NCI-H1694 treated with DMSO at 0.1 percent for 48 hours (cell line): ENCODE data around the gene EFR3B.

Experiments
- DNase-seq: peaks from one replicate; lab custom pipeline; 2025; lab: John Stamatoyannopoulos, UW

Gene EFR3B

DNA sequence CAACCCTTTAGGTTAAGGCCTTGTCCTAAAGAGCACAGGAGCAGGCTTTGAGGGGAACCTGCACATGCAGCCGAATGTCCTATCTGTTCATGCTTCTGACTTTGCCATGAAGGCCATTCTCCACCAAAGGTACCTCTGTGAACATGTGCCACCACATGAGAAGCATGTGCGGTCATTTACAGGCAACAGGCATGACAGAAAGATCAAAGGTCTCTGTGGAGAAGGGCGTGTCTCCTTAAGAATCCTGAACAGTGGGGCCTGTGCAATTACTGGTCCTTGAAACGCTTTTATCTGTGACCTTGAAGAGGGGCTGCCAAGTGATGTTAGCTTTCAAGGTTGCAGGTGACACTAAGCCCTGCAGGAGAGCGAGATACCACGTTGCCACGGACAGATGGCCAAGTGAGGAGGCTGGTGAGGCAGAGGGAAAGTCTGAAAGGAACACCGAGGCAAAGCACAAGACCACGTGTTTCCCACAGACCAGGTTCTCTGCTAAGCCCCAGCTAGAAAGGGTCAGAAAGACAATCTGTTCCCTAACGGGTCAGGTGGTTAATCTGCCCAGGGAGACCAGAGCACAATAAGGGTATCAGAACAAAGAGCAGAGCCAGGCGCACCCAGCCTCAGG lies 146.0 kb downstream of the EFR3B start:
- DNase-seq = no peak

DNA sequence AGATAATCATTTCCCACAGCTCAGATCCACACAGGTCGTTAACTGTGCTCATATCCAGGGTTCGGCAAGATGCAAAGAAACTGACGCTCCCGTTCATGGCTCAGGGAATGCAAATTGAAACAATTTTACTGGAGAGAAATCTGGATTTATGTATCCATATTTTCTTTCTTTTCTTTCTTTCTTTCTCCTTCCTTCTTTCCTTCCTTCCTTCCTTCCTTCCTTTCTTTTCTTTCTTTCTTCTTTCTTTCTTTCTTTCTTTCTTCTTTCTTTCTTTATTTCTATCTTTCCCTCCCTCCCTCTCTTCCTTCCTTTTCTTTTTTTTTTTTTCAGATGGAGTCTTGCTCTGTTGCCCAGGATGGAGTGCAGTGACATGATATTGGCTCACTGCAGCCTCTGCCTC lies 146.5 kb downstream of the EFR3B start:
- DNase-seq = no peak

DNA sequence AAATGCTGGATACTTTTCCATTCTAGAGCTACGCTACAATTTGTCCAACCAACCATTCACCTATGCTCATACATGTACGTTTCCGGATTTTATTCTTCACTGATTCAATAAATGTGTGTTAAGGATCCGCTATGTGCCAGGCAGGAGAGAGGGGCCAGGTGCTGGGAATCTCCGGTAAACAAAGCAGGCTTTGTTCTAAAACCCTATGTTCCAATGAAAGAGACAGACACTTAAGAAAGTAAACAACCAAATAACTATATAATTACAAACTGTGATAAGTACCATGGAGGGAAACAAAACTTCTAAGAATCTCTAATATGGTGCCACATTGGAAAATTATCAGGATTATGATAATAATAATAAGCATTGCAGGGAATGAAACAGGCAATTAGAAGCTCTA lies 148.7 kb downstream of the EFR3B start:
- DNase-seq = no peak

DNA sequence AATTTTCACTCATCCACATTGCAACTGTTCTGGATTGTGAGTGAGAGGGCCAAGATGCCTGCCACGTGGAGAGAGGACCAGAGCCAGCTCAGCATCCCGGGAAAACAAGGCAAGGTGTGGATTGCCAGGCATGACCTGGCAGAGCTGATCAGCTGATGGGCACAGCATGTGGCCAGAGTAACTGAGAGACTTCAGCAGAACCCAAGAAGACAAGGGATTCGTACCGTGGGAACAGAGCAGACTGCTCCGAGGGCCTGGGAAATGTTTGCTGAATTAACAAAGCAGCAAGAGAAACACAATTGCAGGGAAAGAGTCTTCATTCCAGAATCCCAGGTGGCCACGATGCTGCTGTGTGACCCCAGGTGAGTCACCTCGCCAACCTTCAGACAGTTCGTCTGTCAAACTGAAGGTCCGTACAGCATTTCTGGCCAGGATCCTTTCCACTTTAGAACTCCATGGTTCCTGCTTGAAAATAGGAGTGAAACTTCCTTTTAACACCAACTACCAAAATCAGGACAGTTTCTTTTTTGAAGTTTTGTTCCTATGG lies 152.8 kb downstream of the EFR3B start:
- no peak for DNase-seq

DNA sequence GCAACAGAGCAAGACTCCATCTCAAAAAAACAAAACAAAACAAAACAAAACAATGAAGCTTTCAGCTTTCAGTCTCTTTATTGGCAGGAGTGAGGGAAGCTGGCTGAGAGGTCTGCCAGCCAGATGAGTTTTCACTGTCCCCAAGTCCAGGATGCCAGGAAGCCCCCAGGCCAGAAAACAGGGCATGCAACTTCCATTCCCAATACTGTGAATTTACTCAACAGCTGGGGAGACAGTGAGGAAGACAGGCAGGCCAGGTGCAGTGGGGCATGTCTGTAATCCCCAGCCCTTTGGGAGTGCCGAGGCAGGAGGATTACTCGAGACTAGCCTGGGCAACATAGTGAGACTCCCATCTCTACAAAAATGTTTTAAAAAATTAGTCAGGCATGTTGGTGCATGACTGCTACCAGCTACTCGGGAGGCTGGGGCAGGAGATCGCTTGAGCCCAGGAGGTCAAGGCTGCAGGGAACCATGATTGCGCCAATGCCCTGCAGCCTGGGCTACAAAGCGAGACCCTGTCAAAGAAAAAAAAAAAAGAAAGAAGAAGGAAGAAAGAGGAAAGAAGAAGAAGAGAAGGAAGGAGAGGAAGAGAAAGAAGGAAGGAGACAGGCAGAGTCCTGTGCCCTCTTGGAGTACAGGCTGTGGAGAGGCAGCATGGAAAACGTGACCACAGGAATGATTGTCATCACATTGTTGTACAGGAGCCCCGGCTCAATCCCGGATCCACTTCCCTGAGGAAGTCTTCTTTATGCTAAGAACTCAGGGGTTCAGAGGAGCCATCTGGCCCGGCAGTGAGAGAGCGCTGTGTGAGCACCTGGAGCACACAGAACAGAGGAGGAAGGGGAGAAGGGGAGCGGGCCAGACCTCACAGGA lies 155.7 kb downstream of the EFR3B start:
- no peak for DNase-seq

DNA sequence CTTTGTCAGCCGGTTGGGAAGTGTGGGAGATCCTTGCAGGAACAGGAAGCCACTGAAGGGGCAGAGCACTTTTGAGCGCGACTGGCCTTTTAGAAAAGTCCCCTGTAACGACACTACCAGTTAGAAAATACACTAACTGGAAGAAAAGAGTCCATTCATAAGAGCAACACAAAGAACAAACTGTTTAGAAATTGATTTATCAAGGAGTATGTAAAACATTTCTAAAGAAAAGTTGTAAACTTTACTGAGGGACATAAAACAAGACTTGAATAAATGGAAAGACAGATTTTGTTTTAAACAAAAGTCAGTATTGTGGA lies 156.3 kb downstream of the EFR3B start:
- no peak for DNase-seq

DNA sequence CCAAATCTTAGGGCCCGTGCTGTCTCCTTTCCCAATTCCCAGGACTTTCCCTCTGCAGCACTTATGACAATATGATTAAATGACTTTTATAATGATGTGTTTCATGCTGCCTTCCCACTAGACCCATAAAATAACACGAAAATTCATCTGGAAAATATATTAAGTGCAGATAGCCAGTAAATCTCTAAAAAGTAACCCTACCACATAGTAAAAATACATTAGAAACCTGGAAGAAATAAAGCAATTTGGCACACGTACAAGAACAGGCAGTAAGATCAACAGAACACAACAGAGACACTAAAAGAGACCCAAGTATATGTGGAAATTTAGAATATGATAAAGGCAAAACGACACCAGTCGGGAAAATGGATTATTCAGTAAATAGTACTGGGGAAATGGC lies 156.7 kb downstream of the EFR3B start:
- DNase-seq = no peak

DNA sequence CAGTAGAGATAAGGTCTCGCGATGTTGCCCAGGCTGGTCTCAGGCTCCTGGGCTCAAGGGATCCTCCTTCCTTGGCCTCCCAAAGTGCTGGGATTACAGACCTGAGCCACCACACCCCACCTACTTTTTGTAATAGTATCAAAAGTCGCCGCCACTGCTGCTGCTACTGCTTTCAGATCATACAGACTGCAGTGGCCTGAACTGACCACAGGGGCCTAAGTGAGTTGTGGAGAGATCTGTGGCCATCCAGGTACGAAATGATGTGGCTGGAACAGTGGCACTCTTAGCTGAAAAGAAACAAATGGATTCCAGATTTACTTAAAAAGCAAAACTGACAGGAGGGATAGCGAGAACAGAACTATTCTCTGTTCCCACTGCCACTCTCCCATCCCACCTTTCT lies 159.4 kb downstream of the EFR3B start:
- DNase-seq = no peak

DNA sequence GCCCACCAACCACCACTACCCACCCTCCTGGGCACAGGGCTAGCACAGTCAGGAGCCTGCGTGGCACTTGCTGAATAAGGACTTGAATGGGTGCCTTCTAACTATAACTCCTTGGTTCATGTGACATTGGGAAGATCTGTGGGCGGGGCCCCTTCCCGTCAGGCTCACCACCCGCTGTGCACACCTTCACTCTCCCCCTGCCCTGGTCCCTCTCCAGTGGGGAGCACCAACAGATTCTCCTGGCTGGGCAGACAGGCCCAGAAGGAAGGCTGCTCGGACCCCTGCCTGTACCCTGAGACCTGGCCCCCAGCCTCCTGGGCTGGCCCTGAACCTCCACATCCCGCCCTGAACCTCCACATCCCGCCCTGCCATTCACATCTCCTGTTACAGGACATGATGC lies 159.9 kb downstream of the EFR3B start:
- DNase-seq = no peak

DNA sequence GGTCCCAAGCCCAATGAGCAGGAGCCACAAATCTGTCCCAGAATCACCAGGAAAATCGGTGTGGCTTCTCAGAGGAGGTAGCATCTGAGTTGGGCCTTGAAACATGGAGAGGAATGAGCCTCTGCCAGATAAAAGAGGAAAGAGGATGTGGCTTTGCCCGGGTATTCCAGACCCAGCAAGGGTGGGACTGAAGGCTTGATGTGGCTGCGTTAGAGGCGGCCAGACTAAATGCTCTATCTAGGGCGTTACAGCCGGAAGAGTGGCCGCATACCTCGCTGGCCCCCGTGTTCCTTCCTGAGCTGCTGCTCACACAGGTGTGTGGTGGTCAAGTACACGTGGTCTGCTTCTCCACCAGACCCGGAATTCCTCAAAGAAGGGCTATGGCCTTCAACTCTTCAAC lies 160.4 kb downstream of the EFR3B start:
- no peak for DNase-seq

DNA sequence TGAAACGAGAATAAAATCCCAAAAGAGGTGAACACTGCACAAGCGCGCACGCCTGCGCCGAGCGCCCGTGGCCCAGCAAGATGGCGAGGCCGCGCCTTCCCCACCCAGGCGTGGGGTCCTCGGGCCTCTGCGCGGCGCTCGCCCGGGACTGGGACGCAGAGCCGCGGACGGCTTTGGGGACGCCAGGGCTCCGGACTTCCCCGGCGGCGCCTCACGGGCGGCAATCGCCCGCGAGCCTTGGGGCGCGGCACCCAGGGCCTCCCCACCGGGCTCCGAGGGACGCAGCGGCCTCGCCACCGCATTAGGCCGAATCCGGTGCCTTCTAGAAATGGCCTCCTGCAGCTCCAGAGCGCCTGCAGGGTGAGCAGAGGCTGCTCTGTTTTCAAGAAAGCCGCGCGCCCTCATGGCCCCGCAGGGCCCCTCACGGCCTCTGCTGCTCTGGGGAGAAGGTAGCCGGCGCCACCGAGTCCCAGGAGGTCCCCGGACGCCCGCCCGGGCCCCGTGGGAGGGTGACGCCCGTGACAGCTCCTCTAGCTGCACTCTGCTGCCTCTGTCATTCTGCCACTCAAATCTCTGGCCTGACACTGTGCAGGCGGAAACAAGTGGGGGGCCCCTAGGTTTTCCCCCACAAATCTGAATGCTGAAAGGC lies 162.4 kb downstream of the EFR3B start:
- no peak for DNase-seq

DNA sequence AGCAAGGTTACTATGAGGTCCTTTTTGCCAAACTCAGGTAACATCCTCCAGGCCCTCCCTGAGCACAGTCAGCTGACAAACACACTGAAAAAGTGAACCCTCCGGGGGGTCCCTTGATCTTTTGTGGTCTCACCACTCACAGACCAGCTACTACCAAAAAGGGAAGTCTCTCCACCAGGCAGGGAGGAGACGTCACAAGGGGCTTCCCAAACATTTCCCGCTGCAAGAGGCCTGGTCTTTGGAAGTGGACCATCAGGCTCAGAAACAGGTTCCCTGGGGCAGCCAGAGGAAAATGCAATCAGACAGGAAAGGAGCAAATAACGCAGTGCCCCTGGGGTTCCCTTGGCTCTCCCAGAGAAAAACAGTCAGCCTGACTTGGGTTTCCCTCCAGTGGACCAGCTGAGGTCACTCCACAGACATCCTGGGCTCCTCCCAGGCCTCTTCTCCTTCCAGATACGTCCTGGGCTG lies 165.2 kb downstream of the EFR3B start:
- DNase-seq = no peak
